ENCODE data around the gene MRS2. TPM values are rescaled to one million over a fixed set of nuclear protein-coding genes. Genes with fewer than 3 reads are reported as not detected.

The MRS2 gene
- total and polyA plus RNA-seq, 9 donors: 10.0 to 20.6 (median 16.4) TPM

DNA sequence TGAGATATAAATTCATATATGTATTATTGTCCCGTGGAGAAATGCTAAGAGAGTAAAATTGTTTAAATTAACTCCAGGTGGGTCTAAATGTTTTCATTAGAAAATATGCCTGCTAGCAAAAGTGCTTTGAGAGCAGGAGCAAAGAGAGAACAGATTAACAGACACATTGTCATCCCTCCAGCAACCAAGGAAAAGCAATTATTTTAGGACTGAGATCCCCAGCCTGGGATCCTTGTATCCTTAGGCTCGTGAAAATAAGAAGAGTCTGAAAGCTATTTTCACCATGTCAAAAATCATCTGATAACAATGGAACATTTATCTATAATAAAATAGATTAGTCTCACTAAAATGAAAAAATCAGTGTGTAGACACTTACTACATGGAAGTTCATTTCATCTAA is 11.5 kb upstream of the MRS2 start:
- intact Hi-C loops (cut with DNase I): no loop called here
- no peaks in the 10 kb centered on the region for H3K4me1 ChIP-seq (ENCODE audit: insufficient read depth)
- H3K9me3 ChIP-seq: no peaks in the 10 kb centered on the region
- no peak for DNase-seq
- H3K27ac ChIP-seq: no peak overlapping the region
- 34 to 43% (median 39%) methylated on average over 2 of the region's 2 CpGs for WGBS, 3 donors
- TF ChIP-seq, protein P1, sequence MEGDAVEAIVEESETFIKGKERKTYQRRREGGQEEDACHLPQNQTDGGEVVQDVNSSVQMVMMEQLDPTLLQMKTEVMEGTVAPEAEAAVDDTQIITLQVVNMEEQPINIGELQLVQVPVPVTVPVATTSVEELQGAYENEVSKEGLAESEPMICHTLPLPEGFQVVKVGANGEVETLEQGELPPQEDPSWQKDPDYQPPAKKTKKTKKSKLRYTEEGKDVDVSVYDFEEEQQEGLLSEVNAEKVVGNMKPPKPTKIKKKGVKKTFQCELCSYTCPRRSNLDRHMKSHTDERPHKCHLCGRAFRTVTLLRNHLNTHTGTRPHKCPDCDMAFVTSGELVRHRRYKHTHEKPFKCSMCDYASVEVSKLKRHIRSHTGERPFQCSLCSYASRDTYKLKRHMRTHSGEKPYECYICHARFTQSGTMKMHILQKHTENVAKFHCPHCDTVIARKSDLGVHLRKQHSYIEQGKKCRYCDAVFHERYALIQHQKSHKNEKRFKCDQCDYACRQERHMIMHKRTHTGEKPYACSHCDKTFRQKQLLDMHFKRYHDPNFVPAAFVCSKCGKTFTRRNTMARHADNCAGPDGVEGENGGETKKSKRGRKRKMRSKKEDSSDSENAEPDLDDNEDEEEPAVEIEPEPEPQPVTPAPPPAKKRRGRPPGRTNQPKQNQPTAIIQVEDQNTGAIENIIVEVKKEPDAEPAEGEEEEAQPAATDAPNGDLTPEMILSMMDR (IDR thresholded peaks at IDR 0.05): no peak
- TF ChIP-seq POLR2A (IDR thresholded peaks at IDR 0.05) (no peak), EP300 (IDR thresholded peaks at IDR 0.05) (no peak)
- H3K4me3 ChIP-seq: no peak overlapping the region
- no peaks in the 10 kb centered on the region for H3K27me3 ChIP-seq
- no peaks in the 10 kb centered on the region for H3K36me3 ChIP-seq

DNA sequence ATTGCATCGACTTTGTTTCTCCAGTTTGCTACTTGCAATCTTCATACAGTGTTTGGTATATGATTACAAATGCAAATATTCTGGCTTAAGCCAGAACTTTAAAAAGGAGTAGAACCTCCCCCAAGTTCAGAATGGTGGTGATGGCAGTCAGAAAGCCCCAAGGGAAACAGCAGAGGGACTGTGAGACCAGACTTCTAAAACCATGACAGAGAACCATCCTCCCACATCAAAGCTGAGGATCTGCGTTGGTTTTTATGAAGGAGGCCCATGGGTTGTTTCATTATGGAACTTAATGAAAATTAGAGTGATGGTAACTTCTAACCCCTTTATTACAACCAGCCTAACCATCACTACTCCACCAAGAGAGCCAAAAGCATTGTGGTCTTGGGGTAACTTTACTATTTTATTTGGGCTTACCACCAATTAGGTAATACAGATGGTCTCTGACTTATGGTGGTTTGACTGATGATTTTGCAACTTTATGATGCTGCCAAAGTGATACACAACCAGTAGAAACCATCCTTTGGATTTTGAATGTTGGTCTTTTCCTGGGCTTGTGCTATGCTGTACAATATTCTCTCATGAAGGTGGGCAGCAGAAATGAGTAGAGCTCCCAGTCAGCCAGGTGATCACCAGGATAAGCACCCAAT is 10.9 kb upstream of the MRS2 start:
- 63 to 77% (median 75%) methylated on average over 2 of the region's 2 CpGs for WGBS, 3 donors
- no peak for DNase-seq
- intact Hi-C loops (cut with DNase I): no loop called here
- H3K9me3 ChIP-seq: no peaks in the 10 kb centered on the region
- TF ChIP-seq EP300 (IDR thresholded peaks at IDR 0.05) (no peak), POLR2A (IDR thresholded peaks at IDR 0.05) (no peak)
- TF ChIP-seq, protein P1 (IDR thresholded peaks at IDR 0.05): no peak
- no peak overlapping the region for H3K4me3 ChIP-seq
- no peaks in the 10 kb centered on the region for H3K4me1 ChIP-seq (ENCODE audit: insufficient read depth)
- H3K27me3 ChIP-seq: no peaks in the 10 kb centered on the region
- H3K27ac ChIP-seq: no peak overlapping the region
- no peaks in the 10 kb centered on the region for H3K36me3 ChIP-seq

DNA sequence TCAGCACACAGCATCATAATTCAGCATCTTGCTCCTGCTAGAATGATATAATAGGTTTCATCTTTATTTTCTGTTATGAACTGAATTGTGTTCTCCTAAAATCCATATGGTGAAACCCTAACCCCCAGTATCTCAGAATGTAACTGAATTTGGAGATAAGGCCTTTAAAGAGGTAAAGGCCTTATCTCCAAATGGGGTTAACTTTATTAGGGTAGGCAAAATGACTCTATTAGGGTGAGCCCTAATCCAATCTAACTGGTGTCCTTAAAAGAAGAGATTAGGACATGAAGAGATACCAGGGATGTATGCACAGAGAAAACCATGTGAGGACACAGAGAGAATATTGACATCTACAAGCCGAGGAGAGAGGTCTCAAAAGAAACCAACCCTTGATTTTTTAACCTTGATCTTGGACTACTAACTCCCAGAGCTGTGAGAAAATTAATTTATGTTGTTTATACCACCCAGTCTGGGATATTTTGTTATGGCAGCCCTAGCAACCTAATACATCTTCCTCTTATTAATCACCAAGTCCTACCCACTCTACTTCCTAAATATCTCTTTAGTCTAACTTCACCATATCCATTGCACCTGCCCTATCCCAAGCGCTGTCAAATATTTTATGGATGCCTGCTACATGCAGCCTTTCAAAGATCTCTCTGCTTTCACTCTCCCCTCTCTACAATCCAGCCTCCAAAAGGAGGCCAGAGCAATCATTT is 8.5 kb upstream of the MRS2 start:
- no peak for DNase-seq
- Histone ChIP-seq H3K27ac (no peak overlapping the region), H3K36me3 (no peaks in the 10 kb centered on the region), H3K4me3 (no peak overlapping the region), H3K9me3 (no peaks in the 10 kb centered on the region), H3K4me1 (ENCODE audit: insufficient read depth) (no peaks in the 10 kb centered on the region), H3K27me3 (no peaks in the 10 kb centered on the region)
- TF ChIP-seq EP300 (IDR thresholded peaks at IDR 0.05) (no peak), POLR2A (IDR thresholded peaks at IDR 0.05) (no peak)
- TF ChIP-seq, protein P1 (IDR thresholded peaks at IDR 0.05): no peak
- 90 to 92% (median 90%) methylated on average over 2 of the region's 2 CpGs for WGBS, 3 donors
- intact Hi-C loops (cut with DNase I): no loop called here

DNA sequence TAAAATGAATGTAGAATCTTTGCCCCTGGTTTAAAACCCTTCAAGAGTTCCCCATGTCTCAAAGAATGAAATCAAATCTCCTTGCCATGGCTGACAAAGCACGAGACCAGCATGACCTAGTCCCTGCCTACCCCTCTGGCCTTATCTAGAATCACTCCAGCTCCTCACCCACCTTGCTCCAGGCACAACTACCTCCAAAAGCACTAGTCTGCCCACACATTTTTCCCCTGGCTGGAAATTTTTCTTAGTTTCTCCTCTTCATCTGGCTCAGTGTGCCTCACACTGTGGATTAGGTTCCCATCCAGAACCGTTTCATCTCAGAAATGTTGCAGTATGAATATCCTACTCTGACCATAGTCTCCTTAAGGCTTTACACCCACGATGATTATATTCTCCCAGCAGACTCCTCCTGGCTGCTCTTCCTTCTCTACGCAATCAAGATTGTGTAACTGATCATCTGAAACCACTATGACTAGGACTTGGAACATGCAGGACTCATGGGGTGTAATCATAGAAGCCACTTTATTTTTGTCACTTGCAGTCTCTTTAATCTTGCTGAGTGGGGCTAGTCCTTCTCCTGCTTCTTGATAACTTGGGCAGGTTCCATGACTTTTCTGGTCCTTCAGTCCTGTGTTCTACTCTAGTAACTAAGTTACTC is 7.8 kb upstream of the MRS2 start:
- Histone ChIP-seq H3K27me3 (no peaks in the 10 kb centered on the region), H3K27ac (no peak overlapping the region), H3K4me3 (no peak overlapping the region), H3K9me3 (no peaks in the 10 kb centered on the region), H3K36me3 (no peaks in the 10 kb centered on the region), H3K4me1 (ENCODE audit: insufficient read depth) (no peaks in the 10 kb centered on the region)
- TF ChIP-seq, protein P1 (IDR thresholded peaks at IDR 0.05): no peak
- TF ChIP-seq EP300 (IDR thresholded peaks at IDR 0.05): no peak
- intact Hi-C loops (cut with DNase I): no loop called here
- DNase-seq: no peak
- whole genome bisulfite sequencing, 3 donors: 83 to 87% (median 85%) methylated on average over 4 of the region's 4 CpGs
